ENCODE results near the gene DPY19L1.

DNA sequence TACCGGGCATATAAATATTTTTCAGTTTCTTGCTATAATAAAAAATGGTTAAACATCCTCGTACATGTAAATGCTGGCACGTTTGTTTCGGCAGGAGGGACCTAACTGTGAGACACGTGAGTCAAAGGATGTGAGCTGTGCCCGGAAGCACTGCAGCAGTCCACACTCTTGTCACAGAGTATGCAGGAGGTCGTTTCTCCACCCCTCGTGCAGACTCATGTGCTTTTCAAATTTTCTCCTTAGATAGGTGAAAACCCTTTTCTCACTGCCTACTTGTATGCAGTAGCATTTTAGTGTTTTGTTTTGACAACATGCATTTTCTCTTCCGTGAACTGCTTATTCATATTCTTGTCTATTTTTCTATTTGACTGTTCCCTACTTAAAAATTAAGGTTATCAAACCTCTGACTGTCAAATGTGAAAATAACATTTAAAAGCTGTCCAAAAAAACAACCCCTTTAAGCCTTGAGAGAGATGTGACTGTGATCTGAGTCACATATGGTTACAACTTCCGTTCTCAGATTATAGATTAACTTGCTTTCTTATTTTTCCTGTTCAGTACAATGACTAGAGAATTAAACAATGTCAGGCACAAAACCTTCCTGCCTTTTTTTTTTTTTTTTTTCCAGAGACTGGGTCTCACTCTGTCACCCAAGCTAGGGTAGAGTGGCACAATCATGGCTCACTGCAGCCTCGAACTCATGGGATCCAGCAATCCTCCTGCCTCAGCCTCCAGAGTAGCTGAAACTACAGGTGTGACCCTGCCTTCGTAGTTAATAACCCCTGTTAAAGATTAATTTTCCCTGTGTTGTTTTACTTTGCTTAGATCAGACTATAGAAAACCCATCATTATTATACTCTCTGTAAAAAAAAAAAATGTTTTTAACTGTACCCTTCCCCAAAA is 45.1 kb downstream of the DPY19L1 start:
- TF ChIP-seq, protein P1, sequence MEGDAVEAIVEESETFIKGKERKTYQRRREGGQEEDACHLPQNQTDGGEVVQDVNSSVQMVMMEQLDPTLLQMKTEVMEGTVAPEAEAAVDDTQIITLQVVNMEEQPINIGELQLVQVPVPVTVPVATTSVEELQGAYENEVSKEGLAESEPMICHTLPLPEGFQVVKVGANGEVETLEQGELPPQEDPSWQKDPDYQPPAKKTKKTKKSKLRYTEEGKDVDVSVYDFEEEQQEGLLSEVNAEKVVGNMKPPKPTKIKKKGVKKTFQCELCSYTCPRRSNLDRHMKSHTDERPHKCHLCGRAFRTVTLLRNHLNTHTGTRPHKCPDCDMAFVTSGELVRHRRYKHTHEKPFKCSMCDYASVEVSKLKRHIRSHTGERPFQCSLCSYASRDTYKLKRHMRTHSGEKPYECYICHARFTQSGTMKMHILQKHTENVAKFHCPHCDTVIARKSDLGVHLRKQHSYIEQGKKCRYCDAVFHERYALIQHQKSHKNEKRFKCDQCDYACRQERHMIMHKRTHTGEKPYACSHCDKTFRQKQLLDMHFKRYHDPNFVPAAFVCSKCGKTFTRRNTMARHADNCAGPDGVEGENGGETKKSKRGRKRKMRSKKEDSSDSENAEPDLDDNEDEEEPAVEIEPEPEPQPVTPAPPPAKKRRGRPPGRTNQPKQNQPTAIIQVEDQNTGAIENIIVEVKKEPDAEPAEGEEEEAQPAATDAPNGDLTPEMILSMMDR (IDR thresholded peaks at IDR 0.05; ENCODE audit: insufficient read depth, low read depth, low read length) = no peak
- TF ChIP-seq EZH2 (IDR thresholded peaks at IDR 0.05; ENCODE audit: insufficient read depth, low read length) = no peak

Data from astrocyte (in vitro differentiated cells and primary cell).